NCI-H1048 (cell line): ENCODE measurements around the gene OR13H1.
"Not testable (repeated sequence)": the region's sequence is repeated elsewhere in the genome, so short reads cannot be mapped to it uniquely, and the experiment has no call there.

Experiments used
- DNase-seq: peaks from one replicate; lab custom pipeline; 2025; lab: John Stamatoyannopoulos, UW

Gene OR13H1, protein sequence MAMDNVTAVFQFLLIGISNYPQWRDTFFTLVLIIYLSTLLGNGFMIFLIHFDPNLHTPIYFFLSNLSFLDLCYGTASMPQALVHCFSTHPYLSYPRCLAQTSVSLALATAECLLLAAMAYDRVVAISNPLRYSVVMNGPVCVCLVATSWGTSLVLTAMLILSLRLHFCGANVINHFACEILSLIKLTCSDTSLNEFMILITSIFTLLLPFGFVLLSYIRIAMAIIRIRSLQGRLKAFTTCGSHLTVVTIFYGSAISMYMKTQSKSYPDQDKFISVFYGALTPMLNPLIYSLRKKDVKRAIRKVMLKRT

GRCh38 chrX:131543774-131544173 is at the start of gene OR13H1:
OR13H1 (plus strand) TSS chrX:131544074; CDS start chrX:131544074, 0 bp downstream.
- no peak for DNase-seq

GRCh38 chrX:131501556-131501955 is 42.3 kb upstream of the OR13H1 start:
- not testable (repeated sequence) for DNase-seq

GRCh38 chrX:131513159-131513914 is 30.5 kb upstream of the OR13H1 start:
- no peak for DNase-seq

GRCh38 chrX:131521824-131522223 is 22.1 kb upstream of the OR13H1 start:
- no peak for DNase-seq

GRCh38 chrX:131544218-131544617 is 344 bp downstream of the OR13H1 start:
- no peak for DNase-seq

GRCh38 chrX:131549011-131549410 is 5.1 kb downstream of the OR13H1 start:
- no peak for DNase-seq

DNA sequence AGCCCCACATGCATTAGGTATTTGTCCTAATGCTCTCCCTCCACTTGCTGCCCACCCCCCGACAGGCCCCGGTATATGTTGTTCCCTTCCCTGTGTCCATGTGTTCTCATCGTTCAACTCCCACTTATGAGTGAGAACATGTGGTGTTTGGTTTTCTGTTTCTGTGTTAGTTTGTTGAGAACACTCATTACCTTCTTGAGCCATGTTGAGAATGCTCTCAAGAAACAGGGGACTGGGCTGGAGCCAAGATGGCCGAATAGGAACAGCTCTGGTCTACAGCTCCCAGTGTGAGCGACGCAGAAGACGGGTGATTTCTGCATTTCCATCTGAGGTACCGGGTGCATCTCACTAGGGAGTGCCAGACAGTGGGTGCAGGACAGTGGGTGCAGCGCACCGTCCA is 8.6 kb downstream of the OR13H1 start:
- not testable (repeated sequence) for DNase-seq

DNA sequence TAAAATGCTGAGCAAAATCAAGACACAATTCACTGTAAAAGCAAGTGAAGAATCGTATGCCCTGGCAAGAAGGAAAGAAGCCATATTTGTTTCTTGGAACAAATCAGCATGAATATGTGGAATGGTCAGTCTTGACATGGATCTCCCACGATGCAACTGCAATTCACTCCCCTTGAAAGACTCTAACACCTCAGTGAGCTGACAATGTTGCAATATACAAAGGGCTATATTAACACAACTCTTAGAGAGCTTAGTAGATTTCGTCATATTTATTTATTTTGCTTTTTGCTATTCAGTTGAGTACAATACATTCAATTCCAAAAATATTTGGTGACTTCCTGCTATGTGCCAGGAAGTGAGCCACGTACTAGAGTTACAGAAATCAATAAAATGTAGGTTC is 14.7 kb downstream of the OR13H1 start:
- DNase-seq, result no peak

DNA sequence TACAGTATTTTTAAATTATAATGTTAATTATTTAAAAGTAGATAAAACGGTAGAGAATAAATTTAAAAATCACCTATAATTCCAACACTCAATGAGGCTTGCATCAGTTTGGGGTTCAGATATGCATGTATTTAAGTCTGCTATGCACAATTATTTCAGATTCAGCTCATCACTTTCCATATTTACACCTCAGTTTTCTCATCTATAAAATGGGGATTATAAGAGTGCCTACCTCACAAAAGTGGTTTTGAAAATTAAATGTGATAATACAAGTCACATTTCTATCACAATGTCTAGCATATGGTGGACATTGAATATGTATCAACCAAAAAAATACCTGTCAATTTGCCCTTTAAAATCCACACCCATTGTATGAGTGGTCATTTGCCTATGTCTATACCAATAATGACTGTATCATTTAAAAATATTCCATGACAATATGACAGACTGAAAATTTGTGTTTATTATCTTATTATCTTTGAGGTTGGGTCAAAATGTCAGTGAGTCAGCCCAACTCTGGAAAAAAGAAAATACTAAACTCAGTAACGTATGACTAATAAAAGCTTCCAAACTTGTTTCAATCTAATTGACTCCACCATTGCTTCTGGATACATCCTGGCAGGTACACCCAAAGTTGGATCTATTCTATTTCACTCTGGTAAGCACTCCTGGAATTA is 20.8 kb downstream of the OR13H1 start:
- DNase-seq, result no peak

- no peak for DNase-seq
These were observed 22.0 kb downstream of the OR13H1 start for GRCh38 chrX:131565909-131566308.

- DNase-seq, result no peak
These were observed 27.5 kb downstream of the OR13H1 start for GRCh38 chrX:131571348-131571747.

GRCh38 chrX:131572372-131573014 is 28.6 kb downstream of the OR13H1 start:
- no peak for DNase-seq

GRCh38 chrX:131577413-131577812 is 33.5 kb downstream of the OR13H1 start:
- no peak for DNase-seq

DNA sequence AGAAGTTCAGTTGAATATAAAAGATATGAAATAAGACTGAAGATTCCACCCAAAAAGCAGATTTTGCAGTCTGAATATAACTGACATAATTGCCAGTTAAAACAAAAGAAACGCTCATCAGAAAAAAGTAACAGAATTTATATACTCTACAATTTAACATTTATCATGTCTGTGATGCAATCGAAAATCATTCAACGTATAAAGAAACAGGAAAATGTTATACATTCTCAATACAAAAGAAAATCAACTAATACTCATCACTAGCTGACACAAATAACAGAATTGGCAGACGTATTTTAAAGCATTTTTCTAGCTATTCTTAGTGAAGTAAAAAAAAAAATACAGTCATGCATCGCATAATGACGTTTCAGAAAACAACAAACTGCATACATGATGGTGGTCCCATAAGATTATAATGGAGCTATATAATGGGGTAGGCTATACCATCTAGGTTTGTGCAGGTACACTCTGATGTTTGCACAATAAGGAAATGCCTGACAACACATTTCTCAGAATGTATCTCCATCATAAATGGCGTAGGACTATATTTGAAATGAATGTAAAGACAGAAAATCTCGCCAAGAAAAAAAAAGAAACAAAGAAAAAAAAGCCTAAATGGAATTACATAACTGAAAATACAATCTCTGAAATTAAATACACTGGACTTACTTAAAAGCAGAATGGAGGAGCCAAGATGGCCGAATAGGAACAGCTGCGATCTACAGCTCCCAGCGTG is 34.3 kb downstream of the OR13H1 start:
- DNase-seq, result no peak

GRCh38 chrX:131578735-131579367 is 35.0 kb downstream of the OR13H1 start:
- DNase-seq, result not testable (repeated sequence)

- DNase-seq, result no peak
These were observed 45.1 kb downstream of the OR13H1 start for GRCh38 chrX:131588995-131589394.
